Ammon's horn (tissue), 1 donor: Measurements from ENCODE around the gene MUC20.
"Not testable (repeated sequence)": the region's sequence is repeated elsewhere in the genome, so short reads cannot be mapped to it uniquely, and the experiment has no call there.

ENCODE experiments used
- DNase-seq: peaks from one replicate; pipeline ENCODE4 v3.0.0-alpha.2; 2016; ENCODE audit warnings: low spot score

Gene MUC20

GRCh38 chr3:195729476-195730251 is 8.9 kb downstream of the MUC20 start:
- DNase-seq, result no peak

GRCh38 chr3:195731356-195731905 is 10.7 kb downstream of the MUC20 start:
- DNase-seq, result no peak

GRCh38 chr3:195732940-195733339 is 12.2 kb downstream of the MUC20 start:
- no peak for DNase-seq

- DNase-seq, result no peak
These were observed 14.4 kb downstream of the MUC20 start for GRCh38 chr3:195735036-195735695.

- no peak for DNase-seq
These were observed 16.2 kb downstream of the MUC20 start for GRCh38 chr3:195736866-195737490.

- DNase-seq, result not testable (repeated sequence)
These were observed 17.0 kb downstream of the MUC20 start for GRCh38 chr3:195737782-195738181.

- no peak for DNase-seq
These were observed 17.7 kb downstream of the MUC20 start for GRCh38 chr3:195738274-195739044.

GRCh38 chr3:195739561-195740111 is 18.9 kb downstream of the MUC20 start:
- DNase-seq, result no peak

- DNase-seq, result no peak
These were observed 23.7 kb downstream of the MUC20 start for GRCh38 chr3:195744437-195744836.

- no peak for DNase-seq
These were observed 25.6 kb downstream of the MUC20 start for GRCh38 chr3:195746346-195746745.

GRCh38 chr3:195746751-195747150 is 26.0 kb downstream of the MUC20 start:
- no peak for DNase-seq

GRCh38 chr3:195748661-195749060 is 27.9 kb downstream of the MUC20 start:
- no peak for DNase-seq

- not testable (repeated sequence) for DNase-seq
These were observed 28.3 kb downstream of the MUC20 start for GRCh38 chr3:195749101-195749500.

- DNase-seq, result no peak
These were observed 30.2 kb downstream of the MUC20 start for GRCh38 chr3:195750797-195751520.

- no peak for DNase-seq
These were observed 30.8 kb downstream of the MUC20 start for GRCh38 chr3:195751560-195751959.

GRCh38 chr3:195752066-195752465 is 31.3 kb downstream of the MUC20 start:
- no peak for DNase-seq

GRCh38 chr3:195752546-195753331 is 32.0 kb downstream of the MUC20 start:
- no peak for DNase-seq

- DNase-seq, result no peak
These were observed 32.8 kb downstream of the MUC20 start for GRCh38 chr3:195753581-195753980.

GRCh38 chr3:195754141-195754540 is 33.4 kb downstream of the MUC20 start:
- no peak for DNase-seq

- DNase-seq, result no peak
These were observed 34.1 kb downstream of the MUC20 start for GRCh38 chr3:195754906-195755305.
